Vagina (tissue), 2 donors: Measurements from ENCODE around the gene ANKRD44. TPM values are rescaled to one million over a fixed set of nuclear protein-coding genes. Genes with fewer than 3 reads are reported as not detected.

ENCODE experiments used
- DNase-seq, 2 donors: peaks; one replicate each; pipeline ENCODE4 v3.0.0-alpha.2; 2017; ENCODE audit errors: extremely low spot score in 2 of 2
- H3K27ac ChIP-seq: fragments of 200-600 bp; sonication (generic); one replicate; pipeline ENCODE4 v1.5.1; 2019
- H3K27me3 ChIP-seq: fragments of 200-600 bp; sonication (generic); one replicate; pipeline ENCODE4 v1.5.1; 2019
- H3K36me3 ChIP-seq, 2 donors: fragments of 200-600 bp; sonication (generic); one replicate each; pipeline ENCODE4 v1.5.1; 2017 to 2019
- H3K4me1 ChIP-seq: fragments of 200-600 bp; sonication (generic); one replicate; pipeline ENCODE4 v1.5.1; 2019
- H3K4me3 ChIP-seq, 2 donors: fragments of 200-600 bp; sonication (generic); 1 replicate in 1 of 2; 2 replicates in 1 of 2; pipeline ENCODE4 v1.5.1; 2016 to 2019
- H3K9me3 ChIP-seq: fragments of 200-600 bp; sonication (generic); one replicate; pipeline ENCODE4 v1.5.1; 2019
- POLR2A ChIP-seq, 2 donors: fragments of 450-650 bp; IDR thresholded peaks; one replicate each; pipeline ENCODE4 v1.6.1; 2017; ENCODE audit warnings: antibody characterized with exemption in 2 of 2, mild to moderate bottlenecking in 2 of 2, moderate library complexity in 2 of 2
- POLR2AphosphoS5 ChIP-seq, 2 donors: sonication (generic); formaldehyde crosslinking; IDR thresholded peaks; one replicate each; pipeline ENCODE4 v1.9.0; 2017; ENCODE audit warnings: antibody characterized with exemption in 2 of 2, mild to moderate bottlenecking in 2 of 2, low read depth in 1 of 2; ENCODE audit not compliant: insufficient read depth in 1 of 2
- intact Hi-C: fragments of 100-400 bp; cut with DNase I; formaldehyde crosslinking; loops from one replicate; pipeline ENCODE4 v1.15.1; 2023
- total RNA-seq: library from RNA; depleted of rRNA; stranded (reverse); fragments of >200 nt; gene quantifications from one replicate; pipeline ENCODE4 v1.2.3, GENCODE V29; 2016
- TF ChIP-seq, protein P1 (sequence below), 3 experiments: fragments of 450-650 bp in 2 of 3; fragments of 200-600 bp in 1 of 3; sonication (generic) in 1 of 3; IDR thresholded peaks; one replicate each; pipeline ENCODE4 v1.5.1; 2017 to 2019; ENCODE audit warnings: antibody characterized with exemption in 3 of 3, mild to moderate bottlenecking in 2 of 3, moderate library complexity in 2 of 3

Gene ANKRD44
- total RNA-seq, 1 donor from 2014 or later, result 46.4 TPM

DNA sequence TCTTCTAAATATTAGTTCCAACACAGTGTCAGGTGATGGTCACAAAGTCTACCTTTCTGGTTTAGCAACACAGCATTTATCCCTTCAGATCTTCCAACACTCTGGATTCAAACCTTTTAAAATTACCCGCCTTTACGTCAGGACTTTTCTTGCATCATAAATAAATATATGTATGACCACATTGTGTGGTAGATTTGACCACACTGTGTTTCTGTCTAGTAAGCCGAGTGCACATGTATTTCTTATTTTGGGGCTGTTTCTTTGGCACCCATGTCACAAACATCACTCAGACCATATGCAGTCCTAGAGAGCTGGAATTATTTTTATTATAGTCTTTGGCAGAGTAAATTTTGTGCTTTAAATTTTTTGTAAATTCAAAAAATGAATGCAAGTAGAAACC is 172.1 kb downstream of the ANKRD44 start:
- H3K27ac ChIP-seq, result no peak overlapping the region
- H3K4me1 ChIP-seq, result peaks cover 10% of the 10 kb centered on the region
- H3K36me3 ChIP-seq, result no peaks in the 10 kb centered on the region
- DNase-seq, result no peak
- TF ChIP-seq POLR2AphosphoS5 (IDR thresholded peaks at IDR 0.05; ENCODE audit: insufficient read depth in 1 of 2, low read depth in 1 of 2), result no peak
- TF ChIP-seq POLR2A (IDR thresholded peaks at IDR 0.05), result no peak
- TF ChIP-seq, protein P1, sequence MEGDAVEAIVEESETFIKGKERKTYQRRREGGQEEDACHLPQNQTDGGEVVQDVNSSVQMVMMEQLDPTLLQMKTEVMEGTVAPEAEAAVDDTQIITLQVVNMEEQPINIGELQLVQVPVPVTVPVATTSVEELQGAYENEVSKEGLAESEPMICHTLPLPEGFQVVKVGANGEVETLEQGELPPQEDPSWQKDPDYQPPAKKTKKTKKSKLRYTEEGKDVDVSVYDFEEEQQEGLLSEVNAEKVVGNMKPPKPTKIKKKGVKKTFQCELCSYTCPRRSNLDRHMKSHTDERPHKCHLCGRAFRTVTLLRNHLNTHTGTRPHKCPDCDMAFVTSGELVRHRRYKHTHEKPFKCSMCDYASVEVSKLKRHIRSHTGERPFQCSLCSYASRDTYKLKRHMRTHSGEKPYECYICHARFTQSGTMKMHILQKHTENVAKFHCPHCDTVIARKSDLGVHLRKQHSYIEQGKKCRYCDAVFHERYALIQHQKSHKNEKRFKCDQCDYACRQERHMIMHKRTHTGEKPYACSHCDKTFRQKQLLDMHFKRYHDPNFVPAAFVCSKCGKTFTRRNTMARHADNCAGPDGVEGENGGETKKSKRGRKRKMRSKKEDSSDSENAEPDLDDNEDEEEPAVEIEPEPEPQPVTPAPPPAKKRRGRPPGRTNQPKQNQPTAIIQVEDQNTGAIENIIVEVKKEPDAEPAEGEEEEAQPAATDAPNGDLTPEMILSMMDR (IDR thresholded peaks at IDR 0.05), result no peak
- intact Hi-C loops, result no loop called here
- no peaks in the 10 kb centered on the region for H3K9me3 ChIP-seq
- no peaks in the 10 kb centered on the region for H3K27me3 ChIP-seq
- no peak overlapping the region for H3K4me3 ChIP-seq

DNA sequence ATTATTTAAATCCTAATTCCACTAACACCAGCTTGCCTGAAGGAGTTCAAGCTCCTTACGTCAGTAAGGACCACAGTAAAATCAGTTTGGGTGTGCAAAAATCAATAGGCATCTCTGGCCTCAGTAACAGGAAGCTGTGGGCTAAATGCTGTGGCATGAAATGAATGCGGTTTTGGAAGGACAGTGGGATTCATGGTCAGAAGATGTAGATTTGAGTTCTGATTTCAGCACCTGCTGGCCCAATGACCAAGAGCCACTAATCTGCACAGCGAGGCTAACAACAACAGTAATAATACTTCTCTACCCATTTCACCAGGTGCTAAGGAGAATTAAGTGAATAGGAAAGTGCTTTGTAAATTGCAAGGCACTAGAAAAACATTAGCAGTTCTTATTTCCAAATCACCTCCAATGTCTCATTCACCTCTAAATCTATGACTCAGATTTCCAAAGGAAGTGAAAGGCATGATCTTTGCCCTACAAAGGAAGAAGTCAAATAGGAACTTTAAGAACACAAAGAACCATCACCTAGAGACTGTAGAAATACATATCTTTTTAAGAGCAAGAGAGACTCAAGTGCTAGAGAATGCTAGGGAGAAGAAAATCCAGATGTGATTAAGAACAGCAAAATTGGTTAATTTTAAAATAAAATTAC is 172.6 kb downstream of the ANKRD44 start:
- intact Hi-C loops, result no loop called here
- TF ChIP-seq POLR2AphosphoS5 (IDR thresholded peaks at IDR 0.05; ENCODE audit: insufficient read depth in 1 of 2, low read depth in 1 of 2), result no peak
- TF ChIP-seq POLR2A (IDR thresholded peaks at IDR 0.05), result no peak
- TF ChIP-seq, protein P1 (IDR thresholded peaks at IDR 0.05), result no peak
- H3K36me3 ChIP-seq, result no peaks in the 10 kb centered on the region
- no peak overlapping the region for H3K27ac ChIP-seq
- no peak overlapping the region for H3K4me3 ChIP-seq
- H3K4me1 ChIP-seq, result peaks cover 10% of the 10 kb centered on the region
- no peaks in the 10 kb centered on the region for H3K27me3 ChIP-seq
- DNase-seq, result no peak
- no peaks in the 10 kb centered on the region for H3K9me3 ChIP-seq

DNA sequence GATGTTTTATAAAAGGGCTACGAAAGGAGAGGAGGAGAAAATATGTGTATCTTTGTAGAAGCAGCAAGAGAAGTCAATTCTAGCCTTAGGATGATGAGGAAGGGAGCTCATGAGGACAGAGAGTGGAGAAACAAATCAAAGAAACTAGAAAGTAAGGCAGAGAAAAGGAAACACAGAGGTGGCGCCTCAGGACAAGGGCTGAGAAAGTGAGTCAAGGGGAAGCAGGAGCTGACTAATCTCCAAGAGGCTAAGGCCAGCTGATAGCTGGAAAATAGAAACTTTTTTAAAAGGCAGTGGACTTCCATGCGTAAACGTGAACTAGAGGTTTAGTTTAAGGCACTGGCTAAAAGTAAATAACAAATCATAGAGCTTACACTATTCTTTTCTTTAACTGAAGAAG is 173.3 kb downstream of the ANKRD44 start:
- Histone ChIP-seq H3K4me1 (peaks cover 10% of the 10 kb centered on the region), H3K4me3 (no peak overlapping the region), H3K27ac (no peak overlapping the region), H3K27me3 (no peaks in the 10 kb centered on the region), H3K36me3 (no peaks in the 10 kb centered on the region), H3K9me3 (no peaks in the 10 kb centered on the region)
- TF ChIP-seq POLR2A (IDR thresholded peaks at IDR 0.05) (no peak), POLR2AphosphoS5 (IDR thresholded peaks at IDR 0.05; ENCODE audit: insufficient read depth in 1 of 2, low read depth in 1 of 2) (no peak)
- TF ChIP-seq, protein P1 (IDR thresholded peaks at IDR 0.05), result no peak
- DNase-seq, result no peak
- intact Hi-C loops, result no loop called here

DNA sequence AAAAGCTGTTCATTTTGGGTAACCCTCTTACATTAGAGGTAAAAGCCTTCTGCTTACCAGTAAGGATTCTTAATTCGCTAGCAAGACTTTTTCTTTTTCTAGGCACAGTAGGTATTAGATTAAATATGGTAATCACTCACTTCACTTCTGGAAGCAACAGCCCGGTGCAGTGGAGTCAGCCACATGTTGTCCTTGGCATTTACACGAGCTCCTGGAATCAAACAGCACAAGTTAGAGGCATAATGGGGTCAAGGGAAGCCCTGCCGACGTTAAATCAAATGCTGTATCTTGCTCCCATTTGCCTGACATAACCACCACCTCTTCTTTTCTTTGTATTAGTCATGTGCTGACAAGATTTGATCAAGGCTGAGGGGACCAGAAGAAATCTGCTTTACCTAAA is 174.1 kb downstream of the ANKRD44 start:
- no peaks in the 10 kb centered on the region for H3K9me3 ChIP-seq
- no peaks in the 10 kb centered on the region for H3K36me3 ChIP-seq
- intact Hi-C loops, result no loop called here

DNA sequence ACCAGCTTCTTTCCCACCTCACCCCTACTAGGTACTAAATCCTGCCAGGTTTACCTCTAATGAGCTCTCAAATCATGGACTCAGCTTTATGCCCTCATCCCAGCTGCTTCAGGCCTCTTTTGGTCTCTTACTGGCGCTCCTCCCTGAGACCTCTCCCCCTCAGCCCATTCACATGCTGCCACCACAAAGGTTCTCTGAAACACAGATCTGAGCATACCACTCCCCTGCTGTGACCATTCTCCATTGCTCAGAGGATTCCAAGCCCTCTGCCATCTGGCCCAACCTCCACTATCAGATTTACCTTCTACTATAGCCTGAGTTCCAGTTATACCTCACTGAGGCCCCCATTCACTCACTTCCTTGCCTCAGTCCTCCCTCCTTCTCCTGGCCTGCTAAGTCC is 174.8 kb downstream of the ANKRD44 start:
- TF ChIP-seq, protein P1 (IDR thresholded peaks at IDR 0.05), result no peak
- TF ChIP-seq POLR2AphosphoS5 (IDR thresholded peaks at IDR 0.05; ENCODE audit: insufficient read depth in 1 of 2, low read depth in 1 of 2) (no peak), POLR2A (IDR thresholded peaks at IDR 0.05) (no peak)
- DNase-seq, result no peak
- H3K9me3 ChIP-seq, result no peaks in the 10 kb centered on the region
- H3K27ac ChIP-seq, result no peak overlapping the region
- H3K4me1 ChIP-seq, result peaks cover 14% of the 10 kb centered on the region
- intact Hi-C loops, result no loop called here
- no peaks in the 10 kb centered on the region for H3K27me3 ChIP-seq
- H3K4me3 ChIP-seq, result no peak overlapping the region
- no peaks in the 10 kb centered on the region for H3K36me3 ChIP-seq

More for the DNA sequence above, 174.1 kb downstream of the ANKRD44 start:
- H3K27ac ChIP-seq, result no peak overlapping the region
- TF ChIP-seq, protein P1 (IDR thresholded peaks at IDR 0.05), result no peak
- TF ChIP-seq POLR2AphosphoS5 (IDR thresholded peaks at IDR 0.05; ENCODE audit: insufficient read depth in 1 of 2, low read depth in 1 of 2) (no peak), POLR2A (IDR thresholded peaks at IDR 0.05) (no peak)
- no peaks in the 10 kb centered on the region for H3K27me3 ChIP-seq
- peaks cover 14% of the 10 kb centered on the region for H3K4me1 ChIP-seq
- no peak overlapping the region for H3K4me3 ChIP-seq
- DNase-seq, result no peak
